Measurements from ENCODE around the gene TTC34.

GRCh38 chr1:2847086-2847985, 45.8 kb upstream of the TTC34 start:
- TF ChIP-seq POLR2AphosphoS5 (IDR thresholded peaks at IDR 0.05; ENCODE audit: low read depth, low read length) = no peak
- no peak for TF ChIP-seq TAF1 (IDR thresholded peaks at IDR 0.05; ENCODE audit: low read depth, low read length)
- no peak for TF ChIP-seq POLR2A (IDR thresholded peaks at IDR 0.05; ENCODE audit: low read depth, low read length)
